ACHN (cell line): Measurements from ENCODE around the gene GIGYF2.

Experiments used
- DNase-seq: peaks from one replicate; pipeline ENCODE4 v3.0.0-alpha.2; 2015
- in situ Hi-C: cut with HindIII; loops from 2 replicates; pipeline ENCODE4 v1.10.0; 2017; ENCODE audit warnings: low sequenced_read_pairs, low pct_ligation_motif_present, low pct_unique_long_range_greater_than_20kb

The GIGYF2 gene

DNA sequence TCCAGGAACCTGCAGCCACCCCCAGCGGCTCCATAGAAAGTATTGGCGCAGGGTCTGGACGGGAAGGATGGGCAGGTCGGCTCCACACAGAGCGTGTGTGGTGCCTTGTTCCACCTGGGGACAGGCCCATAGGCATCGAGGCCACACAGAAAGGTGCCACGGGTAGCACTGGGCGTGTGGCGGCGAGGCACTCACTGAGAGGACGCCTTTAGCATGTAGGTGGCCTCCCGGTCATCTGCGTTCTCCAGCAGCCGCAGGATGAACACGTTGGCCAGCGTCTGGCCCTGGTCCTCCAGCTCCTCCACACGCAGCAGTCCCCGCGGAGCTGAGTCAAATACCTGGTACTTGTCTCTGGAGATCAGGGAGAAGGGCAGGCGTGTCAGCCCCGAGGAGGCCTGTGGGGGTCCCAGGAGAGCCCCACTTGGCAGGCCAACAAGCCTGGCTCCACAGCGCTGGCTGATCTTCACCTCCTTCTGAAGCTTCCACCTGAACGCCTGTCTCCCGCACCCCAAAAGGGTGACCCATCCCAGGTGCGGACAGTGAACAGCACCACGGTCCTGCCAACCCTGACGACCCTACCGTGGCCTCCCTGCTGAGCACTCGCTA is 186.1 kb downstream of the GIGYF2 start:
- in situ Hi-C loops = no loop called here
- no peak for DNase-seq

DNA sequence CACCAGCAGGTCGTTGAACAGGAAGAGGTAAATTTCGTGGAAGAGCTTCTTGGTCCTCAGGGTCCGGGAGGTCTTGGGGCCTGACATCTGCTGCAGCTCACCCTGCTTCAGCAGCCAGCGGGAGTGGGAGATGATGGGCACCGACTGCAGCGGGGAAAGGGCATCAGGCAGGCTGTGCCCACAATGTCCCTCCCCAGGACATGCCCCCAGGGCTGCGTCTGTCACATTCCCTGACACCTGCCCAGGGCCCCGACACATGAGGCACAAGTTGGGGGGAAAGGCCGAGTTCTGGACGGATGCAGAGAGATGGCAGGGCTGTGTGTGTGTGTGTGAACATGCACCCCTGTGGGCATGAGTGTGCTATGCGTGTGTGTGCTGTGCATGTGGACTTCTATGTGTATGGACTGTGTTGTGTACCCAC is 186.9 kb downstream of the GIGYF2 start:
- in situ Hi-C loops = no loop called here
- DNase-seq = no peak

DNA sequence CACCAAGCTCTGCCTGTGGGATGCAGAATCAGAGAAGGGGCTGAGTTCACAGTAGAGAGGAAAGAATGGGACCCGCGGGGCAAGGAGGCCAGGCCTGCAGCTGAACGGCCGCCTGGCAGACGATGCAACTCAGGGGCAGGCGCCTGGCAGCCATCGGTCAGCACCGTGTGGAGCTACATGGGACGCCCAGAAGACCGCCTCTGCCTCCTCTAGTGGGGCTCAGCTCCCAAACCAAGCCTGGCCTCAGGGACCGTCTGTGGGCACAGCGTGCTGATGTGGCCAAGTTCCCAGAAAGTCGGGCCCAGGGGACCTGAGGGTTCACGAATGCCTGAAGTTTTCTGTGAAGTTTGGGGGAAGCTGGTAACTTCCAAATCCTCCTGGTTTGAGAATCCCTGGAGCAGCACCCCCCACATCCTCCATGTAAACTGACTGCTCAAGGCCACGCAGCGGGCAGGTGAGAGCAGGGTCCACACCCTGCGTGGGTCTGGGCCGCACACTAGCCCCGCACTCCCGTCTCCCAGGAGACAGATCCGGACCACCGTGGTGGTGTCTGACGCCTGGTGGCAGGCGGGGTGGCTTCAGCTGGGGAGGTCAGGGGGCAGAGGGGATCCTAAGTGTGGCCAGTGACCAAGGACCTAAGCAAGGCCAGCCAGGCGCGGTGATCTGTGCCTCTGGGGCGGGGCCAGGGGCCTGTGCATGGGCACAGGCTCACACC is 187.6 kb downstream of the GIGYF2 start:
- in situ Hi-C loops = no loop called here

DNA sequence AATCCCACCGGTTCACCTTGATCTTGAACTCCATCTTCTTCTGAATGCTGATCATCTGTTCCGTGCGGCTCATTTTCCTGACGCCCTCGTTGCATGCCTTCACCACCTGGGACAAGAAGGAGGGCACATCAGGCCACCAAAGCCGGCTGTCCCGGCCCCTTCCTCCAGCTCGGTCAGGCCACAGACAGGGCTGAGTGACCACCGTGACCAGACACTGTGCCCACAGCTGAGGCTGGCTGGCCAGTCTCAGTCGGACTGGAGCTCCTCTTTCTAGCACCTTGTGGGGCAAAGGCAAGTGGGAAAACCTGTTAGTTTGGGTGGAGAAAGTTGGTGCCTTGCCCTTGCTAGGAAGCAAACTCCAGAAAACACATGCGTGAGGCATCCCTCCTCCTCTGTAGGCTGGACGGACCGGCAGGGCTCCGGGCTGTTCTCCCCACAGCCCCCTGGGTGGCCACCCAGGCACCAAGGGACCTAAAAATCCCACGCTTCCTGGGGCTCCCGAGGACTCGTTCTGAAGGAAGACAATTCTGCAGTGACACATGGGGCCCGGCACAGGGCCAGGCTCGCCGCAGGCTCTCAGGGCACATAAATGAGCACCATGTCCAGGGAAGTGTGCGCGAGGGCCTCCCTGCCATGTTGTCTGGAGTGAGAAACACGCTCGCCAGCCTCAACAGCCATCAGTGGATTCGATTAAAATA is 188.3 kb downstream of the GIGYF2 start:
- in situ Hi-C loops = no loop called here
- no peak for DNase-seq

More for the DNA sequence above, 187.6 kb downstream of the GIGYF2 start:
- no peak for DNase-seq

DNA sequence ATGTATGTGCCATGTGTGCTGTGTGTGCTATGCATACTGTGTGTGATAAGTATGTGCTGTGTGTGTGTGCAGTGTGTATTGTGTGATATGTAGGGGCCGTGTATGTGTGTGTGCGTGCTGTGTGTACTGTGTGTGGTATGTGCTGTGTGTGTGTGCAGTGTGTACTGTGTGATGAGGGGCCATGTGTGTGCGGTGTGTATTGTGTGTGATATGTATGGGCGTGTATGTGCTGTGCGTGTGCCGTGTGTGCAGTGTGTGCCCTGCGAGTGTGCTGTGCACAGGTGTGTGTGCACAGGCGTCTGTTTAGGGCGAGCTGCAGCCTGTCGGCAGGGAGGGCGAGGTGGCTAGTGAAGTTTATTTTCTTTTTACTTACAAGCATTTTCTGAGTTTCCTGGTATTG is 189.0 kb downstream of the GIGYF2 start:
- no peak for DNase-seq
- in situ Hi-C loops = no loop called here

DNA sequence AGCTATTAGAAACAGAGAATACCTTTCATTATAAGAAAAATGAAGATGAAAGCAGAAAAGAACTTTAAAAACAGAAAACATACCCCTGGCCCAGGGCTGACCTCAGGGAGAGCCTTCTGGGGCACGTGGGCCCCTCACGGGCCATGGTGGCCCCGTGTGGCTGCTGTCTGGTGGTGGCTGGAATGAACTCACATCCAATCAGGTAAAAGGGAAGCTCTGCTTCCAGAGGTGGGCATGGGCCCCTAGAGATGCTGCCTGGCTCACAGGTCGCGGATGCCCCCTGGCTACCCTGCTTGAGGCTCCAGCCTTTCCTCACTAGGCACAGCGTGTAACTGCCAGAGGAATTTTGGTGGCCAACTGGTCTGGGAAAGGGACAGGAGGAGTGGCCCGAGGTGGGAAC is 189.5 kb downstream of the GIGYF2 start:
- no peak for DNase-seq
- in situ Hi-C loops = no loop called here

DNA sequence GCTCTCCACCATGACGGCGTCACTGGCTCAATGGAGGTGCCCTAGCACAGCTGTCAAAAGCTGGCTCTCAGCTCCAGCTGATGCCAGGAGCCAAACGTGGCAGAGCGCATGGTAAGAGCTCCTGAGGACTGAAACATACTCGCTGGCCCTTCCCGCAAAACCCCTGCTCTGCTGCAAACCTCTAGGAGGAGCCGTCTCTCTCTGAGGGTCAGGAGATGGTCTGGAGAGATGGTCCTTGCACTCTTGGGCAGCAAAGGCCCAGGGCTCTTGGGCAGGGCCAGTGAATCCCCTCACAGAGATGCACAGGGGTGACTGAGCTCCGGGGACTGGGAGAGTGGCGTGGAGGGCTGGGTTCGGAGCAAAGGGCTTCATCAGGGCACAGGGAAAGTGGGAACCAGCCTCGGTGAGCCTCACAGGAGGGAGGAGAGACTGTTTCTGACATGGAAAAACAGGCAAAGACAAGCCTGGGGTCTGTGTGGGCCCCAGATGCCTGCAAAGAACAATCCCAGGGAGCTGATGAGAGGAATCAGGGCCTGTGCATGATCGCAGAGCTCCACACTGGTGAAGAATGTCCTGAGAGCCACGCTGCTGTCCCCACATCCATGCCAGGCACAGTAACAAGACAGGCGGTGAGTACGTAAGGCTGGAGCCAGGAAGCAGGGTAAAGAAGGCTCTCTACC is 190.2 kb downstream of the GIGYF2 start:
- no peak for DNase-seq
- in situ Hi-C loops = no loop called here

DNA sequence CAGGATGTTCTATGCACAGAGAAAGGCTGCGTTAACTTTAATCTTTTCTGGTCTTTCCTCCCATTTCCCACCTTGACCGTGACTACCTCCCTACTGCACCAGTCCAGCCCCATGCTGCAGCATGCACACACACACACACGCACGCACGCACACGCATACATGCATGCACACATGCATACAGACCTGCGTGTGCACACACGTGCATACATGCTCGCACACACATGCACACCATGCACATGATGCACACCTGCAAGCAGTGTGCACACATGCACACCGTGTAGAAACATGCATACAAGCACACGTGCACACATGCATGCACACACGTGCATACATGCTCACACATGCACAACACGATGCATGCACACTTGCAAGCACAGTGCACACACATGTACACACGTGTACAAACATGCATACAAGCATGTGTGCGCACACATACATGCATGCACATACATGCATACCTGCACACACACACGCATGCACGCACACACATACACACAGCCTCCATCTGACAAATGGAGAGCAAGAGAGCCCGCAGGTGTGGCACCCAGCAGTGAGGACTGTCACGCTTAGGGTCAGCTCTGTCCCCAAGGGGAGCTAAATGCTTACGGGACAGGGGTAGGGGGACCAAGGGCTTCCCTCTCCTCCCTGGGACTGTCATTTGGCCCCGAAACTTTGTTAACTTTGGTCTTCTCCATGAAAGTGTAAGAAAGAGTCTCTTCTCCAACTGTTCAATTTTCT is 191.1 kb downstream of the GIGYF2 start:
- DNase-seq = no peak
- in situ Hi-C loops = no loop called here

DNA sequence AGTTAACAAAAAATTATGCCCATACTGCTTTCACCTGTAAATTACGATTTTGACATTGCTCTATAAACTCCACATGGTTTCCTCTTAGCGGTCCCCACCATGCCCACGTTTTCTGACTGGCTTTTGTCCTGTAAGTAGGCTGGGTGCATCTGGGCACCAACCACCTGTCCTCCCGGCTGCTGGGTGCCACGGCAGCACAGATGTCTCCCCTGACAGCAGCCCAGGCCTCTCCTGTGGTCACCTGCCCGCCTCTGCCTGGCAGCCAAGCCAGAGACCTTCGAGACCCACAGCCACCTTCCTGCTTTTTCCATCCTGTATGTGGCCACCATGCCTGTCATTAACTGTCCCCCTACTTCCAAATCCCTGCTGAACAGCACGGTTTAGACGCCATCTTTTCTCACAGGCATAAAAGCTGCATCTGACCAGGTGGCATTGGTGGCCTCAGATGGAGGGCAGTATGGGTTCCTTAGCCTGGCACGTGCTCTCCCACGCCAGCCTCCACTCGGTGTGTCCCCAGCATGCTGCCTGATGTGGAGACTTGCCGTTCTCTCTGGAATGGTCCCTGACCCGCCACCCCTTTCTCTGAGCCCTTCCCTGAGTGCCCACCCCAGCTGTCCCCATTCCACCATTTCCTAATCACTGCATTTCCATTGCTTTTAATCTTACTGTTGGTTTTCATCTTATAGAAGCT is 191.9 kb downstream of the GIGYF2 start:
- in situ Hi-C loops = no loop called here
- DNase-seq = no peak

DNA sequence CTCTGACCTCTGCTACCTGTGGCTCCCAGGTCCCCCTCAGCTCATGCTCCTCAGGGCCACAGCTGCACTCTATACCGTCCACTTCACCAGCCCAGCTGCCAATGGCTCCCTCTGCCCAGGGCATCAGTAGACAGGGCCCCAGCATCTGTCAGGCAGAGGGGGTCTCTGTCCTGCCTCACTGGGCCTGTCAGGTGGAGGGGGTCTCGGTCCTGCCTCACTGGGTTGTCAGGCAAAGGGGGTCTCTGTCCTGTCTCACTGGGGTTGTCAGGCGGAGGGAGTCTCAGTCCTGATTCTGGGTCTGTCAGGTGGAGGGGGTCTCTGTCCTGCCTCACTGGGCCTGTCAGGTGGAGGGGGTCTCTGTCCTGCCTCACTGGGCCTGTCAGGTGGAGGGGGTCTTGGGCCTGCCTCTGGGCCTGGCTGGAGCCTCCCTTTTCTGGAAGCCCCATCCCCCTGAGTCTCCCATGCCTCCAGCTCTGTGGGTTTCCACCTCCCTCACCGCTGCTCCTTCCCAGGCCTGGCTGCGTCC is 192.8 kb downstream of the GIGYF2 start:
- no peak for DNase-seq
- in situ Hi-C loops = no loop called here

DNA sequence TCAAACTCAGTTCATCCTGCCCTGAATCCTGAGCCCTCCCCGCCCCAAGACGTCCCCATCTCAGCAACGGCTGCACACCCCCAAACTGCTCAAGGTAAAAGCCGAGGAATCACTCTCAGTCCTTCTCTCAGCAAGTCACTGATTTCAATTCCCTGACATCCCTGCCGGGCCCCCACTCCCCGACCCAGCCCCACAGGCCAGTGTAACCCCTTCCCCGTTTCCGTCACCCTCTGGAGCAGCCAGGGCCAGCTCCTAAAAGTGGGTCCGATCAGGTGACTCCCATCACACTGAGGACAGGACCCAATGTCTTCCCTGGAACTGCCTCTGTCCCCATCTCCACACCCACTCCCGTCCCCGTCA is 193.4 kb downstream of the GIGYF2 start:
- in situ Hi-C loops = no loop called here
- no peak for DNase-seq

DNA sequence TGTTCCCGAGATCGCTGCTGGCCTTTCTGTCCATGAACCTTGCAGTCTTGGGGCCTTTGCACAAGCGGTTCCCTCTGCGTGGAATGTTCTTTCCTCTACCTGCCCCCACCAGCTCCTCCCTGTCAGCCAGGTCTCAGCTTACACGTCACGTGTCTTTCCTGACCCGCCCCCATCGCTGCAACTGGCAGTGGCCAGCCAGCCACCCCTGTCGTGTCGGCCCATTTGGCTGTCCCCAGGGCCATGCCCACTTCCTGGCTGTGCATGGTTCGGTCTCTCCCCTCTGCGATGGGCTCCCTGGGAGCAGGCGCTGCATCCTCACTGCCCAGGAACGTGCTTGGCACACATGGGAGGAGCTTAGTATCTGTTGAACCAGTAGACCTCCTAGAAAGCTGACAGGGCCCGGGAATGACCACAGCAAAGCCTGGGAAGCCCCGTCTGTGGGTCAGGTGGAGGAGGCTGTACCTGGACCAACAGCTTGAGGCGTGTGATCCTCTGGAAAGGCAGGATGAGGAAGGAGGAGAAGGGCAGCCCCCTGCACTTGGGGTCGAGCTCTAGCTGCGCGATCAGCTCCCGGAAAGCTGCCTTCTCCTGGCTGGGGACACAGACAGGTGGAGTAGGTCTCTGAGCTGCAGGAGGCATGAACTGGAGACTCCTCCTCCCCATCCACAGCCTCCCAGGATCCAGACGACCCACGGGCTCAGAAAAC is 193.9 kb downstream of the GIGYF2 start:
- DNase-seq = peak; percentile 53
- in situ Hi-C loops = no loop called here

DNA sequence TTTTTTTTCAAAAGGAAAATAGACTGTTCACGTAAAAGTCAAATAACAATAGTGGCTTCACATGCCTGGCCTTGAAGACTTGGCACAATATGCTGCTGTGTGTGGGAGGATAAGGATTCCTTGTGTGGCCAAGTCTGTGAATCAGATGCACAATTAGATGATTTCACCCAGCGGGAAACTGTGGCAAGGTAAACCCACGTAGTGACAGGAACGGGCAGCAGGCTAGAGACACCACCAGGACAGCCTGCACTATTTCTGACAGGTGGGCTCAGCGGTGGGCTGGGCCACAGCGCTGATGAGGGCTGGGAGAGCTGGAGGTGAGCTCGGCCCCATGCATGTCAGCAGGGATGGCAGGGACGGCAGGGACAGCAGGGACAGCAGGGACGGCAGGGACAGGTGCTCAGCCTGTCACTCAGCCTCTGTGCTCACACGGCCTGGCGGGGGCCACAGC is 194.5 kb downstream of the GIGYF2 start:
- in situ Hi-C loops = no loop called here
- no peak for DNase-seq

DNA sequence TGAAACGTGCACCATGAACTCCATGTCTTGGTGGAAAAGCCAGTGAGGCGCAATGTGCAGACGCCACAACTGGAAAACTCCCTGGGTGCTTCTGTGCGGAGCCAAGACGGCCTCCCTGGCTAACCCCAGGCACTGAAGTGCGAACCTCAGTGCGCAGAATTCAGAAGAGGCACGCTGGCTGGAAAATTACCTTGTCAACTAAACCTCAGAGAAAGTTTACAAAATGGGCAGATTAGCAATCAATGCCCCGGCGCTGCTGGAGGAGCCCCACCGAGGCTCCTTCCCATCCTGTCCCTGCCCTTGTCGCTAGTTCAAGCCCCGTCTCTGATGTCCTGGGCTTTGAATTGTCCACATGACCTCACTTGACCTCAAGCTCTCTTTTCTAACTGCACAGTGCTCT is 195.1 kb downstream of the GIGYF2 start:
- no peak for DNase-seq
- in situ Hi-C loops = no loop called here

DNA sequence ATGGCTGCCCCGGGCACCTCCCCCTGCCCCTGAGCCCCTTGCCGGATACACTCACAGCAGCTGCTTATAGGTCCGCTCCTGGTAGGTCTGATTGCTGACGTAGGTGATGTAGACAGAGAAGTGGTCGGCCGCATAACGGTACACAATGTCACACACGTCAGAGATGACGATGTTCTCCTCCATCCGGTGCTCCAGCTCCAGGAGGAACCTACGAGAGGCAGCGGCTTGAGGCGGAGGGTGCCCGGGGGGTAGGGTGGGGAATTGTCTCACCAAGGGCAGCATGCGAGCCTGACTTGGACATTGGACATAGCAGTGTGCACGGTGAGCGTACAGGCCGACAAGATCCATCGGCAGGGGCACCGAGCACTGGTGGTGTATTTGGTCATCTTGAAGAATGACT is 195.7 kb downstream of the GIGYF2 start:
- in situ Hi-C loops = no loop called here
- DNase-seq = no peak

DNA sequence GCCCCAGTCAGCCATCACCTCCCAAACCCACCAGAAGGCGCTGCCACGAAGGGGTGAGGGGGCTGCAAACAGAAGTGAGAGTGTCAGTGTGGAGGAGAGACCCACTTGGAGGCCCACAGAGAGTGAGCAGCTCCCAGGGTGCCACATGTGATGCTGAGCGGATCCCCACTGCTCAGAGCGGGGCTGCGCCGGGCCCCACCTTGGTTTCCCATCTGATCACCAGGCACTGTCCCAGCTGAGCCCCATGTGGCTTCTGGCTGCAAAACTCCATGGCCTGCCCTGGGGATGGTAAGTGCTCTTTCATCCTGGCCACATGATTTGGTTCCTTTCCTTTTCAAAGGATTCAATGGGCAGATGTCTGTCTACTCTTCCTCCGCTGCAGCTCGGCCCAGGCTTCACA is 196.7 kb downstream of the GIGYF2 start:
- no peak for DNase-seq
- in situ Hi-C loops = no loop called here

DNA sequence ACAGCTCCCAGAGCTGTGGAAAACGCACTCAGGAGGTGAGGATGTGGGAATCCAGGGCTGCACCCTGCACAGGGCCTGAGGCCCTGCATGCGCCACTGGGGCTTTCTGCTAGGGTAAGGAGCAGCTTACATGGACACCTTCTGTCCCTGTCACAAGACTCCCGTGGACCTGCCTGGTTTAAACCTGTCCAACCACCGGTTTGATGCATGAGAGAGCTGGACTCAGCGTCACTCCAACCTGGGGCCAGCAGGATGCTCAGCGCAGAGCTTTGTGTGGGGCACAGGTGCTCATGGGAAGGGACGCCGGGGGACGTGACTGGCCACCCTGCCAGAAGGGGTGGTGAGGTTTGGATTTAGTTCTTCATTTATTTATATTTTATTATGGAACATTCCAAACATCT is 197.1 kb downstream of the GIGYF2 start:
- in situ Hi-C loops = no loop called here
- no peak for DNase-seq
